Astrocyte of the hippocampus (primary cell): ENCODE measurements around the gene LRP1B.
"Not testable (repeated sequence)": the region's sequence is repeated elsewhere in the genome, so short reads cannot be mapped to it uniquely, and the experiment has no call there.

Source experiments
- DNase-seq: peaks from one replicate; pipeline ENCODE4 v3.0.0; 2011; ENCODE audit warnings: low read depth, low spot score

LRP1B gene

GRCh38 chr2:141317986-141318385 is 812.8 kb downstream of the LRP1B start:
- DNase-seq = no peak

- peak; percentile 65 for DNase-seq
Measured at GRCh38 chr2:141316606-141317005, 814.2 kb downstream of the LRP1B start.

- DNase-seq = no peak
Measured at GRCh38 chr2:141316103-141316502, 814.7 kb downstream of the LRP1B start.

GRCh38 chr2:141313972-141314371 is 816.8 kb downstream of the LRP1B start:
- DNase-seq = no peak

- DNase-seq = no peak
Measured at GRCh38 chr2:141311430-141311829, 819.4 kb downstream of the LRP1B start.

GRCh38 chr2:141306368-141306767 is 824.4 kb downstream of the LRP1B start:
- no peak for DNase-seq

GRCh38 chr2:141301551-141301950 is 829.3 kb downstream of the LRP1B start:
- DNase-seq = no peak

- no peak for DNase-seq
Measured at GRCh38 chr2:141280037-141280436, 850.8 kb downstream of the LRP1B start.

- no peak for DNase-seq
Measured at GRCh38 chr2:141271346-141271745, 859.5 kb downstream of the LRP1B start.

- no peak for DNase-seq
Measured at GRCh38 chr2:141264848-141265247, 866.0 kb downstream of the LRP1B start.

GRCh38 chr2:141260911-141261310 is 869.9 kb downstream of the LRP1B start:
- DNase-seq = no peak

GRCh38 chr2:141259683-141260082 is 871.1 kb downstream of the LRP1B start:
- no peak for DNase-seq

GRCh38 chr2:141242008-141242407 is 888.8 kb downstream of the LRP1B start:
- DNase-seq = no peak

- no peak for DNase-seq
Measured at GRCh38 chr2:141226560-141226959, 904.3 kb downstream of the LRP1B start.

- DNase-seq = no peak
Measured at GRCh38 chr2:141207036-141207385, 923.8 kb downstream of the LRP1B start.

GRCh38 chr2:141201016-141201565 is 929.7 kb downstream of the LRP1B start:
- DNase-seq = peak; percentile 19

- DNase-seq = peak; percentile 61
Measured at GRCh38 chr2:141200191-141200590, 930.6 kb downstream of the LRP1B start.

GRCh38 chr2:141199711-141200110 is 931.1 kb downstream of the LRP1B start:
- peak; percentile 60 for DNase-seq

- peak; percentile 62 for DNase-seq
Measured at GRCh38 chr2:141195087-141195486, 935.7 kb downstream of the LRP1B start.

GRCh38 chr2:141187075-141187439 is 943.8 kb downstream of the LRP1B start:
- no peak for DNase-seq

- no peak for DNase-seq
Measured at GRCh38 chr2:141186413-141187074, 944.3 kb downstream of the LRP1B start.

GRCh38 chr2:141182246-141182645 is 948.6 kb downstream of the LRP1B start:
- no peak for DNase-seq

GRCh38 chr2:141169117-141169516 is 961.7 kb downstream of the LRP1B start:
- not testable (repeated sequence) for DNase-seq

- DNase-seq = no peak
Measured at GRCh38 chr2:141162314-141162713, 968.5 kb downstream of the LRP1B start.
